HEK293 (cell line): ENCODE data around the gene CHAC1.

ENCODE experiments used
- CTCF ChIA-PET: fragments of 350-600 bp; formaldehyde crosslinking; extraction: SDS; loops from one replicate; lab custom pipeline; 2021; ENCODE audit warnings: antibody characterized with exemption; lab: Yijun Ruan, JAX
- POLR2A ChIA-PET: fragments of 300-600 bp; formaldehyde crosslinking; extraction: SDS; loops from one replicate; lab custom pipeline; 2020; ENCODE audit warnings: antibody characterized with exemption, inconsistent platforms; lab: Yijun Ruan, JAX
- H3K27ac ChIP-seq: fragments of 200-500 bp; sonication (Bioruptor generic); 2 replicates; pipeline ENCODE4 v1.5.1; 2014; ENCODE audit warnings: low read depth, low read length, control low read depth, inconsistent platforms; ENCODE audit errors: extremely low read depth
- H3K36me3 ChIP-seq, 2 experiments: fragments of 200-500 bp in 1 of 2; sonication (Bioruptor generic) in 1 of 2; 1 replicate in 1 of 2; 2 replicates in 1 of 2; pipeline ENCODE4 v1.5.1; 2014 to 2017; ENCODE audit warnings: inconsistent platforms in 2 of 2, low read length in 2 of 2; ENCODE audit not compliant: control insufficient read depth in 2 of 2, insufficient read depth in 1 of 2
- H3K4me1 ChIP-seq: fragments of 200-500 bp; sonication (Bioruptor generic); 2 replicates; pipeline ENCODE4 v1.5.1; 2014; ENCODE audit warnings: mild to moderate bottlenecking, low read length, inconsistent platforms; ENCODE audit not compliant: control insufficient read depth, insufficient read depth
- H3K4me3 ChIP-seq: 2 replicates; pipeline ENCODE4 v1.5.1; 2011; ENCODE audit warnings: low read depth, mild to moderate bottlenecking, control low read depth, low read length, moderate library complexity
- H3K9me3 ChIP-seq: fragments of 200-500 bp; sonication (Bioruptor generic); 2 replicates; pipeline ENCODE4 v1.5.1; 2014; ENCODE audit warnings: low read depth, low read length, inconsistent platforms; ENCODE audit not compliant: control insufficient read depth, insufficient read depth
- EGR2 ChIP-seq: fragments of 450-650 bp; formaldehyde crosslinking; IDR thresholded peaks from 2 replicates; pipeline ENCODE4 v1.5.1; 2016; ENCODE audit warnings: low read depth, missing biosample characterization, missing genetic modification characterization
- GLIS1 ChIP-seq: fragments of 450-650 bp; formaldehyde crosslinking; IDR thresholded peaks from 2 replicates; pipeline ENCODE4 v1.5.1; 2016; ENCODE audit warnings: missing biosample characterization, missing genetic modification characterization
- GLIS2 ChIP-seq: fragments of 450-650 bp; formaldehyde crosslinking; IDR thresholded peaks from 2 replicates; pipeline ENCODE4 v1.5.1; 2016; ENCODE audit warnings: missing biosample characterization, missing genetic modification characterization
- MYNN ChIP-seq: fragments of 450-650 bp; formaldehyde crosslinking; IDR thresholded peaks from 2 replicates; pipeline ENCODE4 v1.5.1; 2016; ENCODE audit warnings: missing biosample characterization, missing genetic modification characterization, borderline replicate concordance
- OVOL3 ChIP-seq: fragments of 450-650 bp; formaldehyde crosslinking; IDR thresholded peaks from 2 replicates; pipeline ENCODE4 v1.5.1; 2016; ENCODE audit warnings: missing biosample characterization, missing genetic modification characterization
- PRDM1 ChIP-seq: fragments of 450-650 bp; formaldehyde crosslinking; IDR thresholded peaks from 2 replicates; pipeline ENCODE4; 2016; ENCODE audit warnings: missing biosample characterization, missing genetic modification characterization
- PRDM10 ChIP-seq: fragments of 450-650 bp; formaldehyde crosslinking; IDR thresholded peaks from 2 replicates; pipeline ENCODE4 v1.5.1; 2016; ENCODE audit warnings: missing biosample characterization, missing genetic modification characterization
- SCRT2 ChIP-seq: fragments of 450-650 bp; formaldehyde crosslinking; IDR thresholded peaks from 2 replicates; pipeline ENCODE4 v1.5.1; 2016; ENCODE audit warnings: missing biosample characterization, missing genetic modification characterization
- ZBTB17 ChIP-seq: fragments of 450-650 bp; formaldehyde crosslinking; IDR thresholded peaks from 2 replicates; pipeline ENCODE4 v1.5.1; 2016; ENCODE audit warnings: missing biosample characterization, missing genetic modification characterization
- ZBTB8A ChIP-seq: fragments of 450-650 bp; formaldehyde crosslinking; IDR thresholded peaks from 2 replicates; pipeline ENCODE4 v1.5.1; 2016; ENCODE audit warnings: missing biosample characterization, missing genetic modification characterization
- ZIC2 ChIP-seq: fragments of 450-650 bp; formaldehyde crosslinking; IDR thresholded peaks from 2 replicates; pipeline ENCODE4 v1.5.1; 2016; ENCODE audit warnings: missing biosample characterization, missing genetic modification characterization
- ZNF394 ChIP-seq: fragments of 450-650 bp; formaldehyde crosslinking; IDR thresholded peaks from 2 replicates; pipeline ENCODE4 v1.5.1; 2016; ENCODE audit warnings: missing biosample characterization, missing genetic modification characterization, mild to moderate bottlenecking, moderate library complexity, borderline replicate concordance
- ZNF645 ChIP-seq: fragments of 450-650 bp; formaldehyde crosslinking; IDR thresholded peaks from 2 replicates; pipeline ENCODE4; 2016; ENCODE audit warnings: missing biosample characterization, missing genetic modification characterization
- ZNF830 ChIP-seq: fragments of 450-650 bp; IDR thresholded peaks from 2 replicates; pipeline ENCODE4 v1.5.0; 2018; ENCODE audit warnings: missing biosample characterization, missing genetic modification characterization, low read depth, mild to moderate bottlenecking, moderate library complexity

The CHAC1 gene

GRCh38 chr15:40917585-40917984, 35.7 kb upstream of the CHAC1 start:
- no peaks in the 10 kb centered on the region for H3K36me3 ChIP-seq
- H3K9me3 ChIP-seq = no peaks in the 10 kb centered on the region
- H3K27ac ChIP-seq = no peak overlapping the region
- H3K4me3 ChIP-seq = no peak overlapping the region
- CTCF ChIA-PET = interaction anchor here (1.3 kb wide), 1 partner anchor 12 kb away, joined by 3 read pairs; no protein-coding TSS in a partner anchor
- no peaks in the 10 kb centered on the region for H3K4me1 ChIP-seq
- TF ChIP-seq PRDM1 (no peak), EGR2 (no peak)
- POLR2A ChIA-PET = interaction anchor here (1.0 to 1.7 kb wide), 2 partner anchors 11 to 36 kb away, joined by 4 to 5 read pairs; partner anchors contain the start of genes CHAC1 and DLL4

- POLR2A ChIA-PET = interaction anchor here (1.0 to 2.2 kb wide), 3 partner anchors 10 to 35 kb away, joined by 4 to 8 read pairs (median 5); partner anchors contain the start of genes CHAC1 and DLL4
- Histone ChIP-seq H3K4me1 (no peaks in the 10 kb centered on the region), H3K36me3 (no peaks in the 10 kb centered on the region), H3K4me3 (no peak overlapping the region)
- TF ChIP-seq MYNN (tag by site-specific recombination) (no peak), SCRT2 (tag by site-specific recombination) (peak; percentile 73), ZNF830 (tag by site-specific recombination) (no peak), ZBTB8A (tag by site-specific recombination) (0 out of 2 replicates have a peak, but pooled peaks have one; percentile 17), OVOL3 (tag by site-specific recombination) (no peak), ZNF394 (tag by site-specific recombination) (peak; percentile 77; the same call in 1 of the 2 replicates), ZBTB17 (tag by site-specific recombination) (peak; percentile 32; the same call in 1 of the 2 replicates), PRDM10 (tag by site-specific recombination) (peak; percentile 32; the same call in 1 of the 2 replicates), ZIC2 (tag by site-specific recombination) (peak; percentile 79)
- TF ChIP-seq, all 188 proteins: peak for 6
- no peaks in the 10 kb centered on the region for H3K9me3 ChIP-seq
- H3K27ac ChIP-seq = no peak overlapping the region
- CTCF ChIA-PET = interaction anchor here (0.7 to 1.3 kb wide), 2 partner anchors 12 to 13 kb away, joined by 3 to 5 read pairs; no protein-coding TSS in a partner anchor
These were observed 35.0 kb upstream of the CHAC1 start for GRCh38 chr15:40918146-40918798.

- ChIA-PET POLR2A (interaction anchor here (1.7 to 2.2 kb wide), 2 partner anchors 10 to 34 kb away, joined by 5 to 8 read pairs; partner anchors contain the start of genes CHAC1 and DLL4), CTCF (interaction anchor here (0.7 to 1.5 kb wide), 3 partner anchors 12 to 23 kb away, joined by 3 to 5 read pairs (median 4); no protein-coding TSS in a partner anchor)
- Histone ChIP-seq H3K4me1 (no peaks in the 10 kb centered on the region), H3K27ac (no peak overlapping the region), H3K36me3 (no peaks in the 10 kb centered on the region), H3K4me3 (no peak overlapping the region), H3K9me3 (no peaks in the 10 kb centered on the region)
- peak; percentile 62 for TF ChIP-seq GLIS1 (tag by site-specific recombination)
- no peak for TF ChIP-seq ZNF645
- TF ChIP-seq GLIS2 (tag by site-specific recombination) = 0 out of 2 replicates have a peak, but pooled peaks have one; percentile 16
- peak; percentile 30; the same call in 1 of the 2 replicates for TF ChIP-seq ZIC2 (tag by site-specific recombination)
These were observed 34.4 kb upstream of the CHAC1 start for GRCh38 chr15:40918799-40919392.
